GM19468 (cell line): ENCODE data around the gene ZNF813.

Experiments used
- ATAC-seq: cut with Tn5 transposase; IDR thresholded peaks from one replicate; pipeline ENCODE4 v1.9.1; 2021; ENCODE audit warnings: mild to moderate bottlenecking, moderate library complexity, moderate number of reproducible peaks; ENCODE audit not compliant: unreplicated experiment; ENCODE audit errors: extremely low read depth

The ZNF813 gene

GRCh38 chr19:53518716-53519115, 51.2 kb downstream of the ZNF813 start:
- ATAC-seq: no peak

- no peak for ATAC-seq
Measured at GRCh38 chr19:53519446-53519845, 51.9 kb downstream of the ZNF813 start.

GRCh38 chr19:53520163-53520546, 52.6 kb downstream of the ZNF813 start:
- no peak for ATAC-seq

- peak; percentile 92 for ATAC-seq
Measured at GRCh38 chr19:53520547-53521372, 53.2 kb downstream of the ZNF813 start.

- ATAC-seq: no peak
Measured at GRCh38 chr19:53521373-53522202, 54.1 kb downstream of the ZNF813 start.

- ATAC-seq: no peak
Measured at GRCh38 chr19:53525922-53526321, 58.4 kb downstream of the ZNF813 start.

GRCh38 chr19:53530622-53531021, 63.1 kb downstream of the ZNF813 start:
- no peak for ATAC-seq

- ATAC-seq: no peak
Measured at GRCh38 chr19:53531457-53531856, 63.9 kb downstream of the ZNF813 start.

GRCh38 chr19:53532362-53532761, 64.8 kb downstream of the ZNF813 start:
- ATAC-seq: no peak

- ATAC-seq: no peak
Measured at GRCh38 chr19:53536225-53536548, 68.7 kb downstream of the ZNF813 start.

GRCh38 chr19:53537121-53537520, 69.6 kb downstream of the ZNF813 start:
- ATAC-seq: no peak

- ATAC-seq: peak; percentile 42
Measured at GRCh38 chr19:53537521-53538377, 70.2 kb downstream of the ZNF813 start, which contains the start of gene ZNF331. Gene ZNF331 (plus strand): TSS chr19:53538145. CDS start chr19:53569377, 31,232 bp downstream.

- ATAC-seq: no peak
Measured at GRCh38 chr19:53538378-53539109, 71.0 kb downstream of the ZNF813 start.

GRCh38 chr19:53540091-53540490, 72.6 kb downstream of the ZNF813 start:
- ATAC-seq: no peak

GRCh38 chr19:53541971-53542370, 74.4 kb downstream of the ZNF813 start:
- no peak for ATAC-seq

- no peak for ATAC-seq
Measured at GRCh38 chr19:53545271-53546065, 77.9 kb downstream of the ZNF813 start.
